GM12878 (cell line): ENCODE measurements around the gene CAMLG. TPM values are rescaled to one million over a fixed set of nuclear protein-coding genes. Genes with fewer than 3 reads are reported as not detected.

Source experiments
- ATAC-seq: fragments of 200-7000 bp; cut with Tn5 transposase; 3 replicates; pipeline ENCODE4 v1.9.1; 2020; ENCODE audit warnings: mild to moderate bottlenecking, moderate library complexity
- BruUV-seq: library from RNA; stranded (reverse); fragments of 400-500 nt; replicated peaks from 2 replicates; lab custom pipeline; 2021; lab: Mats Ljungman, UMichigan
- CTCF ChIA-PET: fragments of 300-600 bp; sonication (Branson Sonifier 250); formaldehyde crosslinking; extraction: SDS; loops from one replicate; lab custom pipeline; 2021; ENCODE audit warnings: inconsistent platforms; lab: Yijun Ruan, JAX
- POLR2A ChIA-PET: fragments of 350-600 bp; formaldehyde crosslinking; extraction: SDS; loops from one replicate; lab custom pipeline; 2021; ENCODE audit warnings: inconsistent platforms; lab: Charles Lee
- RAD21 ChIA-PET: fragments of 300-600 bp; sonication (Branson Sonifier 250); formaldehyde crosslinking; loops from one replicate; lab custom pipeline; 2023; ENCODE audit warnings: antibody characterized with exemption; ENCODE audit not compliant: unreplicated experiment; lab: Charles Lee
- SMC1A ChIA-PET: fragments of 300-600 bp; sonication (Branson Sonifier 250); formaldehyde crosslinking; loops from one replicate; lab custom pipeline; 2023; ENCODE audit not compliant: unreplicated experiment, uncharacterized antibody; lab: Charles Lee
- DNase-seq: peaks from one replicate; pipeline ENCODE4 v3.0.0-alpha.2; 2011; ENCODE audit warnings: low read depth, low spot score
- FAIRE-seq: peaks from 3 replicates; lab custom pipeline; 2011; peaks lifted over from hg19 to GRCh38; lab: Jason Lieb, UNC
- H2AFZ ChIP-seq: 2 replicates; pipeline ENCODE4 v1.6.0; 2011; ENCODE audit warnings: low read depth, low read length, control low read depth; ENCODE audit not compliant: control insufficient read depth
- H3K27ac ChIP-seq: 2 replicates; pipeline ENCODE4 v1.5.1; 2011; ENCODE audit warnings: control low read depth; ENCODE audit not compliant: control insufficient read depth, insufficient read depth
- H3K27me3 ChIP-seq, 2 experiments: replicated peaks in 1 of 2; 2 replicates each; pipeline versions ENCODE4 v1.6.0 to v1.6.1; 2011; ENCODE audit warnings: low read length in 1 of 2; ENCODE audit not compliant: control insufficient read depth in 2 of 2, insufficient read depth in 2 of 2
- H3K36me3 ChIP-seq, 2 experiments: 2 replicates each; pipeline ENCODE4 v1.5.1; 2011; ENCODE audit warnings: low read length in 1 of 2; ENCODE audit not compliant: control insufficient read depth in 2 of 2, insufficient read depth in 2 of 2
- H3K4me1 ChIP-seq: 2 replicates; pipeline ENCODE4 v1.6.1; 2011; ENCODE audit warnings: mild to moderate bottlenecking, low read length, moderate library complexity, mixed read lengths; ENCODE audit not compliant: control insufficient read depth, insufficient read depth
- H3K4me2 ChIP-seq: 2 replicates; pipeline ENCODE4 v1.6.0; 2011; ENCODE audit warnings: control low read depth; ENCODE audit not compliant: control insufficient read depth, insufficient read depth
- H3K4me3 ChIP-seq: fragments of 200-600 bp; sonication (generic); 2 replicates; pipeline ENCODE4 v1.5.1; 2016
- H3K79me2 ChIP-seq: 2 replicates; pipeline ENCODE4 v1.6.0; 2011; ENCODE audit warnings: low read length; ENCODE audit not compliant: control insufficient read depth, insufficient read depth
- H3K9ac ChIP-seq: 2 replicates; pipeline ENCODE4 v1.8.0; 2011; ENCODE audit warnings: low read length, control low read depth, mixed read lengths; ENCODE audit not compliant: control insufficient read depth, insufficient read depth
- H3K9me3 ChIP-seq: replicated peaks from 3 replicates; pipeline ENCODE4 v1.5.1; 2011; ENCODE audit warnings: mild to moderate bottlenecking, low read length; ENCODE audit not compliant: control insufficient read depth, insufficient read depth
- H4K20me1 ChIP-seq: 2 replicates; pipeline ENCODE4 v1.6.0; 2011; ENCODE audit not compliant: control insufficient read depth, insufficient read depth
- CEBPB ChIP-seq, 2 experiments: fragments of 150-350 bp in 1 of 2; IDR thresholded peaks; 2 replicates each; pipeline ENCODE4 v1.6.1; 2012 to 2014; ENCODE audit warnings: low read depth in 2 of 2, low read length in 2 of 2, borderline replicate concordance in 1 of 2, inconsistent platforms in 1 of 2
- CHD1 ChIP-seq: IDR thresholded peaks from 2 replicates; pipeline ENCODE4 v1.6.1; 2012; ENCODE audit warnings: low read depth, low read length, improper control_type of control experiment
- EP300 ChIP-seq, 2 experiments: fragments of 150-350 bp in 1 of 2; IDR thresholded peaks; 2 replicates each; pipeline ENCODE4 v1.6.1; 2011 to 2012; ENCODE audit warnings: low read depth in 2 of 2, low read length in 2 of 2, borderline replicate concordance in 1 of 2, improper control_type of control experiment in 1 of 2, inconsistent platforms in 1 of 2; ENCODE audit not compliant: control insufficient read depth in 1 of 2
- ESRRA ChIP-seq: IDR thresholded peaks from 2 replicates; pipeline ENCODE4 v1.6.1; 2012; ENCODE audit warnings: mild to moderate bottlenecking, low read length, improper control_type of control experiment
- KAT2A ChIP-seq: conservative IDR thresholded peaks from 2 replicates; pipeline ENCODE4 v1.6.1; 2011; ENCODE audit warnings: low read depth, low read length; ENCODE audit not compliant: control insufficient read depth
- KLF5 ChIP-seq: fragments of 450-650 bp; IDR thresholded peaks from 2 replicates; pipeline ENCODE4 v1.6.1; 2014; ENCODE audit warnings: mild to moderate bottlenecking; ENCODE audit not compliant: partially characterized antibody
- MEF2A ChIP-seq: IDR thresholded peaks from 2 replicates; pipeline ENCODE4 v1.6.1; 2011; ENCODE audit warnings: low read depth, mild to moderate bottlenecking, low read length, moderate library complexity; ENCODE audit not compliant: insufficient read depth
- MTA2 ChIP-seq: fragments of 450-650 bp; IDR thresholded peaks from 2 replicates; pipeline ENCODE4 v1.6.1; 2016; ENCODE audit warnings: low read depth, mild to moderate bottlenecking, moderate library complexity
- MYC ChIP-seq: IDR thresholded peaks from 2 replicates; pipeline ENCODE4 v1.6.1; 2011; ENCODE audit warnings: mild to moderate bottlenecking, low read length, moderate library complexity, inconsistent platforms; ENCODE audit not compliant: insufficient read depth, insufficient replicate concordance, insufficient read length, severe bottlenecking
- NR2F1 ChIP-seq: fragments of 450-650 bp; conservative IDR thresholded peaks from 2 replicates; pipeline ENCODE4 v1.6.1; 2017; ENCODE audit warnings: mild to moderate bottlenecking
- SIN3A ChIP-seq: IDR thresholded peaks from 2 replicates; pipeline ENCODE4 v1.6.1; 2012; ENCODE audit warnings: low read depth, low read length, improper control_type of control experiment
- SIX5 ChIP-seq: IDR thresholded peaks from 2 replicates; pipeline ENCODE4 v1.6.1; 2011; ENCODE audit warnings: mild to moderate bottlenecking, low read depth, low read length, moderate library complexity; ENCODE audit not compliant: severe bottlenecking
- TARDBP ChIP-seq: IDR thresholded peaks from 2 replicates; pipeline ENCODE4 v1.6.1; 2016; ENCODE audit warnings: borderline replicate concordance
- ZNF207 ChIP-seq: fragments of 450-650 bp; IDR thresholded peaks from 2 replicates; pipeline ENCODE4 v1.6.1; 2014; ENCODE audit warnings: antibody characterized with exemption, mild to moderate bottlenecking, borderline replicate concordance
- ZNF384 ChIP-seq: IDR thresholded peaks from 2 replicates; pipeline ENCODE4 v1.6.1; 2012; ENCODE audit warnings: low read depth, mild to moderate bottlenecking, low read length, improper control_type of control experiment, borderline replicate concordance
- WGBS: methylation state at CpG from one replicate; pipeline ENCODE4 v1.1.6; 2016; ENCODE audit warnings: low lambda C conversion rate; ENCODE audit not compliant: insufficient replicate concordance, insufficient coverage; ENCODE audit errors: missing lambda C conversion rate; 5-methylcytosine and 5-hydroxymethylcytosine counted together
- in situ Hi-C: fragments of 300-500 bp; cut with MboI; formaldehyde crosslinking; loops from 9 replicates; pipeline ENCODE4 v1.14.3; 2018; ENCODE audit warnings: mixed read lengths
- intact Hi-C: fragments of 100-400 bp; cut with micrococcal nuclease; formaldehyde crosslinking; loops from one replicate; pipeline ENCODE4 v1.14.2; 2022; ENCODE audit not compliant: unreplicated experiment
- polyA plus RNA-seq, 11 experiments: library from polyadenylated mRNA; depleted of rRNA in 4 of 11; unstranded in 6 of 11; stranded (reverse) in 5 of 11; fragments of >200 nt; fragmentation: Nextera tagmentation in 4 of 11; fragmentation: Illumina TruSeq in 1 of 11; extraction: Ambion mirVana in 4 of 11; extraction: Trizol in 1 of 11; gene quantifications; 1 replicate in 1 of 11; 2 replicates in 10 of 11; pipeline versions ENCODE4 v1.2.1 to v1.2.3, GENCODE V29; 2011 to 2016; ENCODE audit warnings: inconsistent platforms in 2 of 11, missing spikeins in 2 of 11, low read depth in 1 of 11
- total RNA-seq, 4 experiments: library from RNA; depleted of rRNA in 3 of 4; stranded (reverse); fragments of >200 nt in 3 of 4; fragmentation: Illumina TruSeq in 1 of 4; extraction: Trizol in 1 of 4; gene quantifications; 2 replicates each; pipeline versions ENCODE4 v1.2.1 to v1.2.3, GENCODE V29; 2013 to 2021
- TF ChIP-seq, protein P1 (sequence below): fragments of 450-650 bp; IDR thresholded peaks from 2 replicates; pipeline ENCODE4 v1.6.1; 2018; ENCODE audit warnings: borderline replicate concordance, mild to moderate bottlenecking; ENCODE audit not compliant: partially characterized antibody
- TF ChIP-seq, protein P2 (sequence below): IDR thresholded peaks from 2 replicates; pipeline ENCODE4 v1.6.1; 2011; ENCODE audit warnings: borderline replicate concordance, low read depth, mild to moderate bottlenecking, moderate library complexity, low read length; ENCODE audit not compliant: insufficient read depth, poor library complexity, severe bottlenecking
- TF ChIP-seq, protein P3 (sequence below): fragments of 450-650 bp; conservative IDR thresholded peaks from 2 replicates; pipeline ENCODE4 v1.6.1; 2017; ENCODE audit warnings: mild to moderate bottlenecking, moderate library complexity

CAMLG gene
- total and polyA plus RNA-seq, 10 of the 15 experiments (the other 5 are each of a cell fraction or from before 2014, with no cell fraction given): 18.5 to 51.7 (median 25.5) TPM

DNA sequence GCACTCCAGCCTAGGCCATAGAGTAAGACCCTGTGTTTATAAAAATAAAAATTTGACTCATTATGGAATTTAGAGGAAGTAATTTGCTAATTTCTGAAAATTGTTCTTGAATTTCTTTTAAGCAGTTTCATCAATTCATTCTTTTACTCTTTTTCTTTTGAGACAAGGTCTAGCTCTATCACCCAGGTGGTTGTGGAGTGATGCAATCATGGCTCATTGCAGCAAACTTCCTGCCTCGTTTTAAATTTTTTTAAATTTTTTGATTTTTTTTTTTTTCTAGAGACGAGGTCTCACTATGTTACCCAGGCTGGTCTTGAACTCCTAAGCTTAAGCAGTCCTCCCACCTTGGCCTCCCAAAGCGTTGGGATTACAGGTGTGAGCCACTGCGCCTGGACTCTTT is 3.1 kb upstream of the CAMLG start:
- RAD21 ChIA-PET: interaction anchor here (1.0 to 1.7 kb wide), 4 partner anchors 22 to 167 kb away, joined by 3 to 4 read pairs (median 3); partner anchors contain the start of gene TXNDC15
- Histone ChIP-seq H2AFZ (no peak overlapping the region), H3K36me3 (no peaks in the 10 kb centered on the region), H3K4me3 (no peak overlapping the region), H3K4me1 (no peaks in the 10 kb centered on the region), H4K20me1 (no peaks in the 10 kb centered on the region), H3K27me3 (no peaks in the 10 kb centered on the region), H3K9me3 (no peaks in the 10 kb centered on the region), H3K79me2 (peaks cover 20% of the 10 kb centered on the region), H3K4me2 (no peak overlapping the region), H3K9ac (no peak overlapping the region), H3K27ac (no peak overlapping the region)
- BruUV-seq: no TSS peak
- SMC1A ChIA-PET: interaction anchor here (0.8 to 0.9 kb wide), 2 partner anchors 22 to 100 kb away, joined by 3 read pairs; no protein-coding TSS in a partner anchor
- intact Hi-C loops: loop anchor here (10.0 kb wide), 2 partner anchors 460 to 510 kb away; partner anchors contain the start of gene PPP2CA
- ATAC-seq: no peak
- no peak for DNase-seq
- CTCF ChIA-PET: interaction anchor here (0.6 to 1.6 kb wide), 6 partner anchors 22 to 169 kb away, joined by 3 to 5 read pairs (median 3); partner anchors contain the start of gene C5orf24
- 75% methylated on average over 4 of the region's 4 CpGs for WGBS
- FAIRE-seq: no peak
- POLR2A ChIA-PET: interaction anchor here (0.6 to 1.6 kb wide), 3 partner anchors 87 to 1998 kb away, joined by 3 to 6 read pairs (median 3); partner anchors contain the start of genes KIF3A and SEC24A
- in situ Hi-C loops: loop anchor here (5.0 to 25.0 kb wide), 2 partner anchors 167 to 452 kb away; no protein-coding TSS in a partner anchor
- TF ChIP-seq CHD1 (no peak), EP300 (IDR thresholded peaks at IDR 0.05; ENCODE audit: borderline replicate concordance in 1 of 2, control insufficient read depth in 1 of 2, low read depth in 2 of 2, low read length in 2 of 2) (no peak), SIN3A (no peak), MTA2 (no peak), KAT2A (no peak), CEBPB (IDR thresholded peaks at IDR 0.05; ENCODE audit: borderline replicate concordance in 1 of 2, low read depth in 2 of 2, low read length in 2 of 2) (no peak), TARDBP (no peak), MEF2A (no peak), KLF5 (no peak), ESRRA (no peak), SIX5 (no peak), NR2F1 (no peak), MYC (no peak), ZNF384 (no peak), ZNF207 (no peak)
- TF ChIP-seq, protein P1, sequence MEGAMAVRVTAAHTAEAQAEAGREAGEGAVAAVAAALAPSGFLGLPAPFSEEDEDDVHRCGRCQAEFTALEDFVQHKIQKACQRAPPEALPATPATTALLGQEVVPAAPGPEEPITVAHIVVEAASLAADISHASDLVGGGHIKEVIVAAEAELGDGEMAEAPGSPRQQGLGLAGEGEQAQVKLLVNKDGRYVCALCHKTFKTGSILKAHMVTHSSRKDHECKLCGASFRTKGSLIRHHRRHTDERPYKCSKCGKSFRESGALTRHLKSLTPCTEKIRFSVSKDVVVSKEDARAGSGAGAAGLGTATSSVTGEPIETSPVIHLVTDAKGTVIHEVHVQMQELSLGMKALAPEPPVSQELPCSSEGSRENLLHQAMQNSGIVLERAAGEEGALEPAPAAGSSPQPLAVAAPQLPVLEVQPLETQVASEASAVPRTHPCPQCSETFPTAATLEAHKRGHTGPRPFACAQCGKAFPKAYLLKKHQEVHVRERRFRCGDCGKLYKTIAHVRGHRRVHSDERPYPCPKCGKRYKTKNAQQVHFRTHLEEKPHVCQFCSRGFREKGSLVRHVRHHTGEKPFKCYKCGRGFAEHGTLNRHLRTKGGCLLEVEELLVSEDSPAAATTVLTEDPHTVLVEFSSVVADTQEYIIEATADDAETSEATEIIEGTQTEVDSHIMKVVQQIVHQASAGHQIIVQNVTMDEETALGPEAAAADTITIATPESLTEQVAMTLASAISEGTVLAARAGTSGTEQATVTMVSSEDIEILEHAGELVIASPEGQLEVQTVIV: no peak
- TF ChIP-seq, protein P2, sequence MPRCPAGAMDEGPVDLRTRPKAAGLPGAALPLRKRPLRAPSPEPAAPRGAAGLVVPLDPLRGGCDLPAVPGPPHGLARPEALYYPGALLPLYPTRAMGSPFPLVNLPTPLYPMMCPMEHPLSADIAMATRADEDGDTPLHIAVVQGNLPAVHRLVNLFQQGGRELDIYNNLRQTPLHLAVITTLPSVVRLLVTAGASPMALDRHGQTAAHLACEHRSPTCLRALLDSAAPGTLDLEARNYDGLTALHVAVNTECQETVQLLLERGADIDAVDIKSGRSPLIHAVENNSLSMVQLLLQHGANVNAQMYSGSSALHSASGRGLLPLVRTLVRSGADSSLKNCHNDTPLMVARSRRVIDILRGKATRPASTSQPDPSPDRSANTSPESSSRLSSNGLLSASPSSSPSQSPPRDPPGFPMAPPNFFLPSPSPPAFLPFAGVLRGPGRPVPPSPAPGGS: no peak
- TF ChIP-seq, protein P3, sequence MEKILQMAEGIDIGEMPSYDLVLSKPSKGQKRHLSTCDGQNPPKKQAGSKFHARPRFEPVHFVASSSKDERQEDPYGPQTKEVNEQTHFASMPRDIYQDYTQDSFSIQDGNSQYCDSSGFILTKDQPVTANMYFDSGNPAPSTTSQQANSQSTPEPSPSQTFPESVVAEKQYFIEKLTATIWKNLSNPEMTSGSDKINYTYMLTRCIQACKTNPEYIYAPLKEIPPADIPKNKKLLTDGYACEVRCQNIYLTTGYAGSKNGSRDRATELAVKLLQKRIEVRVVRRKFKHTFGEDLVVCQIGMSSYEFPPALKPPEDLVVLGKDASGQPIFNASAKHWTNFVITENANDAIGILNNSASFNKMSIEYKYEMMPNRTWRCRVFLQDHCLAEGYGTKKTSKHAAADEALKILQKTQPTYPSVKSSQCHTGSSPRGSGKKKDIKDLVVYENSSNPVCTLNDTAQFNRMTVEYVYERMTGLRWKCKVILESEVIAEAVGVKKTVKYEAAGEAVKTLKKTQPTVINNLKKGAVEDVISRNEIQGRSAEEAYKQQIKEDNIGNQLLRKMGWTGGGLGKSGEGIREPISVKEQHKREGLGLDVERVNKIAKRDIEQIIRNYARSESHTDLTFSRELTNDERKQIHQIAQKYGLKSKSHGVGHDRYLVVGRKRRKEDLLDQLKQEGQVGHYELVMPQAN: no peak
